HepG2 (cell line): ENCODE results near the gene SEMA3F. TPM values are rescaled to one million over a fixed set of nuclear protein-coding genes. Genes with fewer than 3 reads are reported as not detected.

Source experiments
- ATF7 ChIP-seq, 2 experiments: fragments of 450-650 bp in 1 of 2; sonication (generic) in 1 of 2; formaldehyde crosslinking in 1 of 2; IDR thresholded peaks; 2 replicates each; pipeline versions ENCODE4 v1.4.0 to v1.6.1; 2016 to 2020; ENCODE audit warnings: antibody characterized with exemption in 1 of 2, mild to moderate bottlenecking in 1 of 2, missing genetic modification reagents in 1 of 2
- BORCS8-MEF2B ChIP-seq: sonication (generic); formaldehyde crosslinking; IDR thresholded peaks from 2 replicates; pipeline ENCODE4 v1.8.0; 2022; ENCODE audit warnings: mild to moderate bottlenecking, missing genetic modification reagents
- CC2D1A ChIP-seq: sonication (generic); formaldehyde crosslinking; IDR thresholded peaks from 2 replicates; pipeline ENCODE4 v1.8.1; 2023; ENCODE audit warnings: mild to moderate bottlenecking, missing genetic modification reagents
- SETDB1 ChIP-seq: sonication (generic); formaldehyde crosslinking; IDR thresholded peaks from 2 replicates; pipeline ENCODE4 v1.5.1; 2020; ENCODE audit warnings: missing genetic modification reagents, mild to moderate bottlenecking, borderline replicate concordance
- SKI ChIP-seq: fragments of 450-650 bp; IDR thresholded peaks from one replicate; pipeline ENCODE4 v1.6.1; 2018; ENCODE audit warnings: mild to moderate bottlenecking; ENCODE audit not compliant: partially characterized antibody
- SOX13 ChIP-seq, 3 experiments: fragments of 450-650 bp in 1 of 3; sonication (generic) in 1 of 3; formaldehyde crosslinking in 1 of 3; IDR thresholded peaks in 2 of 3; conservative IDR thresholded peaks in 1 of 3; 2 replicates each; pipeline versions ENCODE4 v1.5.0 to v1.6.1; 2016 to 2020; ENCODE audit warnings: antibody characterized with exemption in 1 of 3, mild to moderate bottlenecking in 1 of 3, missing compliant biosample characterization in 1 of 3, missing genetic modification reagents in 1 of 3, moderate library complexity in 1 of 3
- TCF12 ChIP-seq, 2 experiments: fragments of 450-650 bp in 1 of 2; sonication (generic) in 1 of 2; formaldehyde crosslinking in 1 of 2; IDR thresholded peaks; 2 replicates each; pipeline versions ENCODE4 v1.6.1 to v1.8.0; 2017 to 2022; ENCODE audit warnings: antibody characterized with exemption in 1 of 2, mild to moderate bottlenecking in 1 of 2, missing genetic modification reagents in 1 of 2, moderate library complexity in 1 of 2
- TEAD3 ChIP-seq: optimal IDR thresholded peaks from 2 replicates; pipeline ENCODE3; 2016; ENCODE audit warnings: borderline replicate concordance
- ZNF142 ChIP-seq: sonication (generic); formaldehyde crosslinking; IDR thresholded peaks from 2 replicates; pipeline ENCODE4 v1.4.0; 2020; ENCODE audit warnings: missing genetic modification reagents
- ZNF17 ChIP-seq: sonication (generic); formaldehyde crosslinking; IDR thresholded peaks from 2 replicates; pipeline ENCODE4 v1.5.0; 2020; ENCODE audit warnings: mild to moderate bottlenecking, missing genetic modification reagents
- ZNF24 ChIP-seq: fragments of 450-650 bp; IDR thresholded peaks from 2 replicates; pipeline ENCODE4 v1.6.1; 2017; ENCODE audit warnings: antibody characterized with exemption, mild to moderate bottlenecking
- ZNF317 ChIP-seq: sonication (generic); formaldehyde crosslinking; IDR thresholded peaks from 2 replicates; pipeline ENCODE4 v1.5.0; 2020; ENCODE audit warnings: mild to moderate bottlenecking, missing genetic modification reagents
- ZSCAN22 ChIP-seq: sonication (generic); formaldehyde crosslinking; IDR thresholded peaks from 2 replicates; pipeline ENCODE4 v1.4.0; 2020; ENCODE audit warnings: mild to moderate bottlenecking, missing genetic modification reagents
- polyA plus RNA-seq, 8 experiments: library from polyadenylated mRNA; depleted of rRNA in 3 of 8; stranded (reverse) in 7 of 8; unstranded in 1 of 8; fragments of >200 nt; fragmentation: Illumina TruSeq in 4 of 8; extraction: Trizol in 4 of 8; gene quantifications; 2 replicates each; pipeline versions ENCODE4 v1.2.1 to v1.2.3, GENCODE V29; 2011 to 2016; ENCODE audit warnings: low read depth in 4 of 8, missing spikeins in 1 of 8, mixed read lengths in 1 of 8; ENCODE audit not compliant: insufficient read depth in 1 of 8
- total RNA-seq, 5 experiments: library from RNA; depleted of rRNA; stranded (reverse); fragments of >200 nt; fragmentation: Illumina TruSeq; extraction: Trizol; gene quantifications; 2 replicates each; pipeline ENCODE4 v1.2.3, GENCODE V29; 2016; ENCODE audit warnings: low read depth in 1 of 5
- TF ChIP-seq, protein P1 (sequence below): sonication (generic); formaldehyde crosslinking; IDR thresholded peaks from 2 replicates; pipeline ENCODE4 v1.4.0; 2020; ENCODE audit warnings: missing genetic modification reagents
- TF ChIP-seq, protein P2 (sequence below): sonication (generic); formaldehyde crosslinking; IDR thresholded peaks from 2 replicates; pipeline ENCODE4 v1.5.0; 2020; ENCODE audit warnings: mild to moderate bottlenecking, missing genetic modification reagents, moderate library complexity

Gene SEMA3F
- total and polyA plus RNA-seq, 2 of the 13 experiments (the other 11 are each of a cell fraction or from before 2014, with no cell fraction given): 7.6 to 17.2 TPM

DNA sequence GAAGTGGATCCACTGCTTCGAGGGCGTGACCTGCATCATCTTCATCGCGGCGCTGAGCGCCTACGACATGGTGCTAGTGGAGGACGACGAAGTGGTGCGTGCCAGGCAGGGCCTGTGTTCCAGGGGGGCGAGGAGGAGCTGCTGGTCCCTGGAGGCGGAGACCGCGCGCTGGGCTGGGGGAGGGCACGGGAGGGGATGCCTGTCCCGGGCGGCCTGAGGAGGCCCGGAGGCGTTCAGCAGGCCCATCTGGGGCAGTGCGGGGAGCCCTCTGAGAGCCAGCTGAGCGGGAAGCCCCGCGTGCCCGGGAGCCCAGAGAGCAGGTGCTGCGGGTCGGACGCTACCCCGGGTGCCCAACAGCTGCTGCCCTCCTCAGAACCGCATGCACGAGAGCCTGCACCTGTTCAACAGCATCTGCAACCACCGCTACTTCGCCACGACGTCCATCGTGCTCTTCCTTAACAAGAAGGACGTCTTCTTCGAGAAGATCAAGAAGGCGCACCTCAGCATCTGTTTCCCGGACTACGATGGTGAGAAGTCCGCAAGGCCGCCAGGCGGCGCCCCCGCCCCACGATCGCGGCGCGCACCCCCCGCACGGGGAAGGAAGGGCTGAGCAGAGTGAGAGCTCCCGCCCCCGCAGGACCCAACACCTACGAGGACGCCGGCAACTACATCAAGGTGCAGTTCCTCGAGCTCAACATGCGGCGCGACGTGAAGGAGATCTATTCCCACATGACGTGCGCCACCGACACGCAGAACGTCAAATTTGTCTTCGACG lies 39.2 kb downstream of the SEMA3F start (continued):
- TF ChIP-seq, protein P1, sequence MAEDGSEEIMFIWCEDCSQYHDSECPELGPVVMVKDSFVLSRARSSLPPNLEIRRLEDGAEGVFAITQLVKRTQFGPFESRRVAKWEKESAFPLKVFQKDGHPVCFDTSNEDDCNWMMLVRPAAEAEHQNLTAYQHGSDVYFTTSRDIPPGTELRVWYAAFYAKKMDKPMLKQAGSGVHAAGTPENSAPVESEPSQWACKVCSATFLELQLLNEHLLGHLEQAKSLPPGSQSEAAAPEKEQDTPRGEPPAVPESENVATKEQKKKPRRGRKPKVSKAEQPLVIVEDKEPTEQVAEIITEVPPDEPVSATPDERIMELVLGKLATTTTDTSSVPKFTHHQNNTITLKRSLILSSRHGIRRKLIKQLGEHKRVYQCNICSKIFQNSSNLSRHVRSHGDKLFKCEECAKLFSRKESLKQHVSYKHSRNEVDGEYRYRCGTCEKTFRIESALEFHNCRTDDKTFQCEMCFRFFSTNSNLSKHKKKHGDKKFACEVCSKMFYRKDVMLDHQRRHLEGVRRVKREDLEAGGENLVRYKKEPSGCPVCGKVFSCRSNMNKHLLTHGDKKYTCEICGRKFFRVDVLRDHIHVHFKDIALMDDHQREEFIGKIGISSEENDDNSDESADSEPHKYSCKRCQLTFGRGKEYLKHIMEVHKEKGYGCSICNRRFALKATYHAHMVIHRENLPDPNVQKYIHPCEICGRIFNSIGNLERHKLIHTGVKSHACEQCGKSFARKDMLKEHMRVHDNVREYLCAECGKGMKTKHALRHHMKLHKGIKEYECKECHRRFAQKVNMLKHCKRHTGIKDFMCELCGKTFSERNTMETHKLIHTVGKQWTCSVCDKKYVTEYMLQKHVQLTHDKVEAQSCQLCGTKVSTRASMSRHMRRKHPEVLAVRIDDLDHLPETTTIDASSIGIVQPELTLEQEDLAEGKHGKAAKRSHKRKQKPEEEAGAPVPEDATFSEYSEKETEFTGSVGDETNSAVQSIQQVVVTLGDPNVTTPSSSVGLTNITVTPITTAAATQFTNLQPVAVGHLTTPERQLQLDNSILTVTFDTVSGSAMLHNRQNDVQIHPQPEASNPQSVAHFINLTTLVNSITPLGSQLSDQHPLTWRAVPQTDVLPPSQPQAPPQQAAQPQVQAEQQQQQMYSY: no peak
- TF ChIP-seq SETDB1 (CRISPR knock-in tag): no peak
- peak; percentile 64; the same call in 1 of the 2 replicates for TF ChIP-seq BORCS8-MEF2B (CRISPR knock-in tag)
- TF ChIP-seq TCF12 (IDR thresholded peaks at IDR 0.05): no peak
- no peak for TF ChIP-seq TCF12 (CRISPR knock-in tag; IDR thresholded peaks at IDR 0.05)
- 0 out of 2 replicates have a peak, but pooled peaks have one; percentile 53 for TF ChIP-seq CC2D1A (CRISPR knock-in tag)
- no peak for TF ChIP-seq ZNF17 (CRISPR knock-in tag)
- TF ChIP-seq ZNF317 (CRISPR knock-in tag): no peak
- TF ChIP-seq ZNF142 (CRISPR knock-in tag): 0 out of 2 replicates have a peak, but pooled peaks have one; percentile 49
- no peak for TF ChIP-seq ATF7 (IDR thresholded peaks at IDR 0.05)
- TF ChIP-seq ATF7 (CRISPR knock-in tag; IDR thresholded peaks at IDR 0.05): peak; percentile 26; the same call in 1 of the 2 replicates
- TF ChIP-seq ZNF24: 0 out of 2 replicates have a peak, but pooled peaks have one; percentile 14
- no peak for TF ChIP-seq SOX13 (IDR thresholded peaks at IDR 0.05)
- TF ChIP-seq SOX13 (CRISPR knock-in tag; conservative IDR thresholded peaks at IDR 0.05 in 1 of 2, IDR thresholded peaks at IDR 0.05 in 1 of 2): no peak; a peak in 1 of 4 replicates
- peak; percentile 30 for TF ChIP-seq TEAD3 (CRISPR knock-in tag)
- TF ChIP-seq, protein P2, sequence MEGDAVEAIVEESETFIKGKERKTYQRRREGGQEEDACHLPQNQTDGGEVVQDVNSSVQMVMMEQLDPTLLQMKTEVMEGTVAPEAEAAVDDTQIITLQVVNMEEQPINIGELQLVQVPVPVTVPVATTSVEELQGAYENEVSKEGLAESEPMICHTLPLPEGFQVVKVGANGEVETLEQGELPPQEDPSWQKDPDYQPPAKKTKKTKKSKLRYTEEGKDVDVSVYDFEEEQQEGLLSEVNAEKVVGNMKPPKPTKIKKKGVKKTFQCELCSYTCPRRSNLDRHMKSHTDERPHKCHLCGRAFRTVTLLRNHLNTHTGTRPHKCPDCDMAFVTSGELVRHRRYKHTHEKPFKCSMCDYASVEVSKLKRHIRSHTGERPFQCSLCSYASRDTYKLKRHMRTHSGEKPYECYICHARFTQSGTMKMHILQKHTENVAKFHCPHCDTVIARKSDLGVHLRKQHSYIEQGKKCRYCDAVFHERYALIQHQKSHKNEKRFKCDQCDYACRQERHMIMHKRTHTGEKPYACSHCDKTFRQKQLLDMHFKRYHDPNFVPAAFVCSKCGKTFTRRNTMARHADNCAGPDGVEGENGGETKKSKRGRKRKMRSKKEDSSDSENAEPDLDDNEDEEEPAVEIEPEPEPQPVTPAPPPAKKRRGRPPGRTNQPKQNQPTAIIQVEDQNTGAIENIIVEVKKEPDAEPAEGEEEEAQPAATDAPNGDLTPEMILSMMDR (CRISPR knock-in tag): peak; percentile 100
- no peak for TF ChIP-seq ZSCAN22 (CRISPR knock-in tag)
- no peak for TF ChIP-seq SKI
